ENCODE data around the gene LAMTOR4. TPM values are rescaled to one million over a fixed set of nuclear protein-coding genes. Genes with fewer than 3 reads are reported as not detected.

The LAMTOR4 gene
- total RNA-seq, 1 experiment from 2014 or later: 107 TPM

- peak overlapping the region; percentile 97 for H3K4me2 ChIP-seq (ENCODE audit: low read length)
- peaks cover 6% of the 10 kb centered on the region; the same call in 1 of the 2 replicates for H4K20me1 ChIP-seq (ENCODE audit: low read length)
- no peaks in the 10 kb centered on the region for H3K9me3 ChIP-seq (ENCODE audit: low read length)
- H3K9ac ChIP-seq (ENCODE audit: low read length): no peak overlapping the region
- BruUV-seq (replicated peaks): no TSS peak
- H3K36me3 ChIP-seq (ENCODE audit: low read depth, low read length): peaks cover 10% of the 10 kb centered on the region; the same call in 1 of the 2 replicates
- H3K79me2 ChIP-seq (ENCODE audit: low read length): peaks cover 32% of the 10 kb centered on the region
- intact Hi-C loops (cut with micrococcal nuclease): no loop called here
- no peak for DNase-seq
- H3K9me2 ChIP-seq (replicated peaks; ENCODE audit: low read length): no peaks in the 10 kb centered on the region
- no peak for ATAC-seq
- ChIA-PET CTCF (no interaction called here), POLR2A (ENCODE audit: unreplicated experiment) (no interaction called here)
- no peaks in the 10 kb centered on the region for H3F3A ChIP-seq (ENCODE audit: low read length, unreplicated experiment)
- peak overlapping the region; percentile 89; the same call in 1 of the 2 replicates for H3K4me3 ChIP-seq (ENCODE audit: low read length)
- H3K27me3 ChIP-seq (ENCODE audit: low read length): no peaks in the 10 kb centered on the region
- H3K27ac ChIP-seq (ENCODE audit: low read length): no peak overlapping the region
- peaks cover 14% of the 10 kb centered on the region for H3K4me1 ChIP-seq (ENCODE audit: insufficient read depth, low read length)
- H2AFZ ChIP-seq (ENCODE audit: low read length): no peak overlapping the region
- no peak for TF ChIP-seq EZH2 (IDR thresholded peaks at IDR 0.05; ENCODE audit: low read length, unreplicated experiment)
- TF ChIP-seq, protein P1, sequence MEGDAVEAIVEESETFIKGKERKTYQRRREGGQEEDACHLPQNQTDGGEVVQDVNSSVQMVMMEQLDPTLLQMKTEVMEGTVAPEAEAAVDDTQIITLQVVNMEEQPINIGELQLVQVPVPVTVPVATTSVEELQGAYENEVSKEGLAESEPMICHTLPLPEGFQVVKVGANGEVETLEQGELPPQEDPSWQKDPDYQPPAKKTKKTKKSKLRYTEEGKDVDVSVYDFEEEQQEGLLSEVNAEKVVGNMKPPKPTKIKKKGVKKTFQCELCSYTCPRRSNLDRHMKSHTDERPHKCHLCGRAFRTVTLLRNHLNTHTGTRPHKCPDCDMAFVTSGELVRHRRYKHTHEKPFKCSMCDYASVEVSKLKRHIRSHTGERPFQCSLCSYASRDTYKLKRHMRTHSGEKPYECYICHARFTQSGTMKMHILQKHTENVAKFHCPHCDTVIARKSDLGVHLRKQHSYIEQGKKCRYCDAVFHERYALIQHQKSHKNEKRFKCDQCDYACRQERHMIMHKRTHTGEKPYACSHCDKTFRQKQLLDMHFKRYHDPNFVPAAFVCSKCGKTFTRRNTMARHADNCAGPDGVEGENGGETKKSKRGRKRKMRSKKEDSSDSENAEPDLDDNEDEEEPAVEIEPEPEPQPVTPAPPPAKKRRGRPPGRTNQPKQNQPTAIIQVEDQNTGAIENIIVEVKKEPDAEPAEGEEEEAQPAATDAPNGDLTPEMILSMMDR (conservative IDR thresholded peaks at IDR 0.05; ENCODE audit: low read depth, low read length): no peak
- TF ChIP-seq EZH2phosphoT487 (IDR thresholded peaks at IDR 0.05; ENCODE audit: borderline replicate concordance, low read length): no peak
These were observed 7.8 kb downstream of the LAMTOR4 start for GRCh38 chr7:100156331-100157068.

DNA sequence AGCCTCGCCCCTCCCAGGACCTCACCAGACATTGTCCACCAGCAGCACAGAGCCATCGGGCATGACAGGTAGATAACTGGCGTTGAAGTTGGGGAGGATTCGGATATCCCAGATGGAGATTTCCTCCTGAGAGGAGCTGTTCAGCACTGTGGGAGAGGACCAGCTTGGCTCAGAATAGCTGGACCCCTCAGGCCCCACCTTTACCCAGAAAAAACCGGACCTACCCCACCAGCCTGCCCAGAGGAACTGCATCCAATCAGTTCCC, 8.3 kb downstream of the LAMTOR4 start:
- Histone ChIP-seq H3F3A (ENCODE audit: low read length, unreplicated experiment) (no peaks in the 10 kb centered on the region), H3K4me3 (ENCODE audit: low read length) (peak overlapping the region; percentile 89; the same call in 1 of the 2 replicates), H4K20me1 (ENCODE audit: low read length) (peaks cover 6% of the 10 kb centered on the region; the same call in 1 of the 2 replicates), H3K4me2 (ENCODE audit: low read length) (peak overlapping the region; percentile 97), H3K9ac (ENCODE audit: low read length) (no peak overlapping the region), H3K27me3 (ENCODE audit: low read length) (no peaks in the 10 kb centered on the region), H3K9me3 (ENCODE audit: low read length) (no peaks in the 10 kb centered on the region), H3K36me3 (ENCODE audit: low read depth, low read length) (peaks cover 10% of the 10 kb centered on the region; the same call in 1 of the 2 replicates), H3K9me2 (replicated peaks; ENCODE audit: low read length) (no peaks in the 10 kb centered on the region), H2AFZ (ENCODE audit: low read length) (no peak overlapping the region), H3K79me2 (ENCODE audit: low read length) (peaks cover 32% of the 10 kb centered on the region), H3K4me1 (ENCODE audit: insufficient read depth, low read length) (peaks cover 14% of the 10 kb centered on the region), H3K27ac (ENCODE audit: low read length) (no peak overlapping the region)
- TF ChIP-seq, protein P1 (conservative IDR thresholded peaks at IDR 0.05; ENCODE audit: low read depth, low read length): no peak
- no peak for TF ChIP-seq EZH2phosphoT487 (IDR thresholded peaks at IDR 0.05; ENCODE audit: borderline replicate concordance, low read length)
- TF ChIP-seq EZH2 (IDR thresholded peaks at IDR 0.05; ENCODE audit: low read length, unreplicated experiment): no peak
- intact Hi-C loops (cut with micrococcal nuclease): no loop called here
- POLR2A ChIA-PET (ENCODE audit: unreplicated experiment): no interaction called here
- no peak for DNase-seq
- BruUV-seq (replicated peaks): no TSS peak
- CTCF ChIA-PET: no interaction called here
- no peak for ATAC-seq
